Stimulated activated effector memory CD8-positive, alpha-beta T cell treated with anti-CD3 and anti-CD28 coated beads, Interleukin-12 subunit alpha, Interleukin-12 subunit beta, amount 100 ng/mL, for 72 hours (primary cell): ENCODE measurements around the gene CACHD1.

Experiments used
- ATAC-seq: fragments of 150-1000 bp; cut with Tn5 transposase; 2 replicates; pipeline ENCODE4 v1.10.0; 2021
- DNase-seq, 2 donors: peaks; one replicate each; pipeline ENCODE4 v3.0.0; 2021 to 2022; ENCODE audit warnings: low spot score in 2 of 2
- H3K27ac Mint-ChIP-seq: one replicate; pipeline ENCODE4 v1.8.0; 2022; ENCODE audit warnings: mild to moderate bottlenecking, mixed read lengths
- H3K36me3 Mint-ChIP-seq: one replicate; pipeline ENCODE4 v1.8.0; 2022; ENCODE audit warnings: mild to moderate bottlenecking, mixed read lengths
- H3K4me1 Mint-ChIP-seq: one replicate; pipeline ENCODE4 v1.8.0; 2022; ENCODE audit warnings: mixed read lengths
- H3K4me3 Mint-ChIP-seq: one replicate; pipeline ENCODE4 v1.8.0; 2022; ENCODE audit warnings: mild to moderate bottlenecking, mixed read lengths
- H3K9me3 Mint-ChIP-seq: one replicate; pipeline ENCODE4 v1.8.0; 2022; ENCODE audit warnings: mixed read lengths

Gene CACHD1

DNA sequence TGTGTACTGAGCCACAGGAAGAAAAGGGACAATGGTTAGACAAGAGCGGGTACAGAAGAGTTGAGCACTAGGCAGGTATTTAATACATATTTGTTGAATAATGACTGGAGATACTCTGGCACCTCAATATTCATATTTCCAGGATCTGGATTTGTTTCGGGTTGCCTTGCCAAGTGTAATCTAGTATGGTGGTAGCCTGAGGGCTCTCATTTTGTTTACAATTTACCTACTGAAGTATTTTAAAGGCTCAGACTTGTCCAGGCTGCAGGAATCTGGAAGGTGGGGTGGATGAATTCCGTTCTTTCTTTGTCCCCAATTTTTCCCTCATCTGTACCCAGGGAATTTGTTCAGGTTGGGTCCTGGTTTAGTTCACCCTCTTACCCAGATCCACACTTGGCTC lies 95.0 kb downstream of the CACHD1 start:
- ATAC-seq, result no peak
- DNase-seq, result no peak
- Mint-ChIP-seq H3K4me3 (no peak overlapping the region), H3K36me3 (no peaks in the 10 kb centered on the region), H3K4me1 (no peaks in the 10 kb centered on the region), H3K27ac (no peak overlapping the region), H3K9me3 (no peaks in the 10 kb centered on the region)

DNA sequence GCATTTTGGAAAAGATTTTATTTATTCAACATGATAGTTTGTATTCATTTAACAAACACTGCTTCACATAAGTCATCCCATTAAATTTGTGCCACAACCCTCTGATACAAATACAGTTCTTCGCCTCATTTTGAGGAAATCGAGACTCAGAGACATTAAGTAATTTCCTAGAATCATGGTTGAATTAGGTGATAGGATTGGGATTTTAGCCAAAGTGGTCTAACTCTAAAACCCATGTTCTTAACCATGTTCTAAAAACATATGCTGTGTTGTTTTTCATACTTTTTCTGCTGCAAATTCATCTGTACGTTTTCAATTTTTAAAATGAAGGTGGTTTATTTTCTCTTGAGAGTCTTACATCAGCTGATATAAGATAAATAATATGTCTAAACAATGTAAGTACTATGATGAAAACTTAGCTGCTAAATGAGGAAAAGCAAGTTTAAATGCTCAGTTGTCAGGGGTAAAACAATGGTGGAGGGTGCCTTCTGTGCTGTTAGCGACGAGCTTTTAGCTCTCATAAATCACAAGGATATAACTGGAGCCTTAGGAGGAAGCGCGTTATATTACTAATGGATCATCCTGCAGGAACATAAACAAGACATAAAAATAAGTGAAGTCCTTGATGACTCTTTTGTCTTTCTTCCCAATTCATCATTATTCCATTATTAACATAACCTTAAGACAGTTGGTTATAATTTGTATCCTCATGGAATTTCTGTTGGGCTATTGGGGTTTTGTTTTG lies 97.7 kb downstream of the CACHD1 start:
- no peak overlapping the region for H3K27ac Mint-ChIP-seq
- ATAC-seq (no peak), DNase-seq (no peak)
- no peaks in the 10 kb centered on the region for H3K9me3 Mint-ChIP-seq
- H3K4me3 Mint-ChIP-seq, result no peak overlapping the region
- H3K4me1 Mint-ChIP-seq, result no peaks in the 10 kb centered on the region
- H3K36me3 Mint-ChIP-seq, result no peaks in the 10 kb centered on the region

DNA sequence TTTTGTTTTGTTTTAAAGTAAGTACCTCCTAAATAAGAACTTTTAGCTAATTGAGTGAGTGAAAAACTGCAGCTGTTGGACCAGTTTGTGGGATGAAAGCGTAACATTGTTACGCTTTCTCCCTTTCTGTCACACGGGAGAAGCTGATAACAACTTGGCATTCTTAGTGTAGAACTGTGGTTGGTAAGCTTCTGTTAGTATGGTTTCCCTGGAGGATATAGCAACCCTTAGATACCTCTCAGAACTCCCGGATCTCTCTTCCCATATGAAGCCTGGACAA lies 98.2 kb downstream of the CACHD1 start:
- H3K9me3 Mint-ChIP-seq, result no peaks in the 10 kb centered on the region
- no peaks in the 10 kb centered on the region for H3K4me1 Mint-ChIP-seq
- DNase-seq (no peak), ATAC-seq (no peak)
- H3K27ac Mint-ChIP-seq, result no peak overlapping the region
- no peaks in the 10 kb centered on the region for H3K36me3 Mint-ChIP-seq
- H3K4me3 Mint-ChIP-seq, result no peak overlapping the region

DNA sequence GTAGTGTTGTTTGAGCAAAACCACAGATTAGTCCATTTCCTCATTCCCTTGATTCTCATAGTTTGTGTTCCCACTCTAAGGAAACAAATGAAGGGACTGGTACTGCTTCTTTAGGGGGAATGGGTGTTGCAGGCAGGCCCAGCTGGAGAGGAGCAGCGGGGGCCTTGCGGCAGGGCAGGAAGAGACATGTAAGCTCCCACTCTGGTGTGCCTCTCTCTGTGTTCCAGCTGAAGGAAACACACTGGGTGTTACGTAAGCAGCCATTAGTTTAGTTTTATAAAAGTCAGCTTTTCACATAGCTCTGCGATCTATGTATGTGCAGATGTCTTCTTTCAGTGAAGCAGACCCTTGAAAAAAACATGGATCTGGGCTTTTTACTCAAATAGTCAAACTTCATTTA lies 99.5 kb downstream of the CACHD1 start:
- Mint-ChIP-seq H3K27ac (no peak overlapping the region), H3K4me3 (no peak overlapping the region), H3K4me1 (no peaks in the 10 kb centered on the region), H3K9me3 (no peaks in the 10 kb centered on the region), H3K36me3 (no peaks in the 10 kb centered on the region)
- DNase-seq (no peak), ATAC-seq (no peak)

DNA sequence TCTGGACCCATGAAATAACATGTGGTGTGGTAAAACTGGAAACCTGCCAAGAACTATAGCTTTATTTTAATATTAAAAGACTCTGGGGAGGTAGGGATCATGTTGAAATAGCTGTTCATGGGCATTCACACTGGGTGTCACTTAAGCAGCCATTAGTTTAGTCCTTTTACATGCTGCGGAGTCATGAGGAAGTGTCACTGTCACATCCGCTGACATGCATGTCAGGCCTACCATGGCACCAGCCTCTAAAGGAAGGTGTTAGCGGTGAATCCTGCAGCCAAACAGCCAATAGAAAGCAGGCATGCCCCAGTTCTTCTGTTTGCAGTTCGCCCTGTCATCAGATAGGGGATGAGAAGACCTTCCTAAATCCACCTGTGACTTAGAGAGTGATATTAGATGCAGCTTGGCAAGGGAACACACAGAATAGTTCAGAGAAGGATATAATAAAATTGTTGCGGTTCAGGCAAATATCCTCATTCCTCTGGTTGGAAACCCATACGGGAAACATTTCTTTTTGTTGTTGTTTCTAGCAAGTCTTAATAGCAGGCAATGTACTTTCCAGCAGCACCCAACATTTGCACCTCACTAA lies 100.4 kb downstream of the CACHD1 start:
- Mint-ChIP-seq H3K27ac (no peak overlapping the region), H3K4me3 (no peak overlapping the region), H3K36me3 (no peaks in the 10 kb centered on the region), H3K9me3 (no peaks in the 10 kb centered on the region), H3K4me1 (no peaks in the 10 kb centered on the region)
- DNase-seq (no peak), ATAC-seq (no peak)

DNA sequence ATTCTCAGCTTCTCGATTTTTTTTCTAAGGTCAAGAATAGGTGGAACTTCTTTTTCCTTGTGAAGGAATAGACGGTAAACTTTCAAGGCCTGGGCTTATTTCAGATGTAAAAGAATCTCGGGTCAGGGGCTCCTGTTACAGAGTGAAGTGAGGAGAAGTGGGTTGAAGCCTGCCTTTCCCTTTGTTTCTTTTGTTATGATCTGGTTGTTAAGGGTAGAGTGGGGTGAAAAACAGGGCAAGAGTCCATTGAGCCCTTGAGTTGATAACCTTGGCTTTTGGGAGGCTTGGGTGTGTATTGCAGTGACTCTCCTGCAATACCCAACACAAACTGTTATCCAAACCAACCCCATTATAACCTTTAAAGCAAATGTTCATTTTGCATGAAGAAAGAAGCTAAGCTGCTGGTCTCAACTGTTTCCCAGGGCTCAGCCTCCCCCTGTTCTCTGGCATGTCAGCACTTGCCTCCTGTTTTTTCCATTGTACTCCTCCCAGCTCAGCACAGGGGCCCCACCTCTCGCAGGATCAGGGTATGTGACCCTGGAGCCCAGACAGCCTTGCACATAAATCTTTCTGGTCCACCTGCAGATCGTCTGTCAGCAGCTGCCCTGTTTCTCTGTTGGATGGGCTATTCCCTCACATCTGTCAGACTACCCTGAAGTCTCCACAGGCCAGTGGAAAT lies 102.4 kb downstream of the CACHD1 start:
- Mint-ChIP-seq H3K27ac (no peak overlapping the region), H3K4me1 (no peaks in the 10 kb centered on the region), H3K36me3 (no peaks in the 10 kb centered on the region), H3K4me3 (no peak overlapping the region), H3K9me3 (no peaks in the 10 kb centered on the region)
- DNase-seq, result no peak
- no peak for ATAC-seq

DNA sequence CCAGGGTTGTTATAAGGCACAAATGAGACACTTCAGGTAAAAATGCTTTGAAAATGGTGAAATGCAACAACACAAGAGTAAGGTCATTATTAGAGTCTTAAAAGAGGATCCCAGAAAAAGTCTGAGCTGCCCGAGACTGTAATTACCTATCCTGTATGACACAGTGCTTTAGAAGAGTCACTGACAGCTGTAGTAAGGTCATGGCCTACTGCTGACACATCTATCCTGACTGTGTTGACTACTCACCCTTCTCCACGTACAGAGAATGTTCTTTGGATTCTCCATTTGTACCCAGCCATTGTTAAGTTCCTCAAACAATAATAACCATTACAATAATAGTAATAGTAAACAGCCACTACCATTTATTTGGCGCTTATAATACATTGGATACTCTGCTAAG lies 104.4 kb downstream of the CACHD1 start:
- Mint-ChIP-seq H3K9me3 (no peaks in the 10 kb centered on the region), H3K27ac (no peak overlapping the region), H3K4me1 (no peaks in the 10 kb centered on the region), H3K4me3 (no peak overlapping the region), H3K36me3 (no peaks in the 10 kb centered on the region)
- DNase-seq (no peak), ATAC-seq (no peak)

DNA sequence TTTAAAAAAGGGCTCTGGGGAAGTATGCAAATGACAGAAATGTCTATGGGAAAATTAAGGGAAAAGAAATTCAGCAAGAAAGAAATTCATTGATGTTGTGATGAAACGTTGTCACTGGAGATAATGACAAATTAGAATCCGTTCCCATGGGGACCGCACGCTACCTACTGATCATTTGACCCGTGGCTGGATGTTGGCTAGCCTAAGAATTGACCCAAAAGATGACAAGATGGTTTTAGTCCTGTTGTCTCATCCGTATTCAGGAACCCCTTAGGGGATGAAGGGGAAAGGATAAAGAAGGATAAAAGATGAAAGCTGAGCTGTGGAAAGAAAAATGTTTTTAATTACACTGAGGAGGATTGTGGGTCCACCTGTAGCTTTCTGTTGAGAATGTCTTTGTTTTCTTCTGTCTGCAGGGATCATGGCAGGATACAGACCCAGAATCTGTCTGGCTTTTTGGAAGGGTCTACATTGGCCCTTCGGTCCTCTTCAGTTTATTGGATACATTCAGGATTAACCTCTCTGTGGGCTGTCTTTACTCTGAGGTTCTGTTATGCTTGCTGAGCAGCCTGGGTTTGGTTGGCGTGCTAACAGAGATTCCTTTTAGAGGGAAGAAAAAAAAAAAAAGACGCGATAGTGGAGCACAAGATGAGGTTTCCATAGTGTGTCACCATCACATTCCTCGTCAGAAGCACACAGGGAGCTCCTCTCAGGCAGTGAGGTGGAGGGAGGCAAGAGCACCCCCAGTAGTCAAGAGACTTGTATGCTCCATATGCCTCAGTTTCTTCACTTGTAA lies 106.2 kb downstream of the CACHD1 start:
- no peak overlapping the region for H3K4me3 Mint-ChIP-seq
- DNase-seq (no peak), ATAC-seq (no peak)
- no peaks in the 10 kb centered on the region for H3K36me3 Mint-ChIP-seq
- H3K9me3 Mint-ChIP-seq, result no peaks in the 10 kb centered on the region
- H3K4me1 Mint-ChIP-seq, result no peaks in the 10 kb centered on the region
- no peak overlapping the region for H3K27ac Mint-ChIP-seq

DNA sequence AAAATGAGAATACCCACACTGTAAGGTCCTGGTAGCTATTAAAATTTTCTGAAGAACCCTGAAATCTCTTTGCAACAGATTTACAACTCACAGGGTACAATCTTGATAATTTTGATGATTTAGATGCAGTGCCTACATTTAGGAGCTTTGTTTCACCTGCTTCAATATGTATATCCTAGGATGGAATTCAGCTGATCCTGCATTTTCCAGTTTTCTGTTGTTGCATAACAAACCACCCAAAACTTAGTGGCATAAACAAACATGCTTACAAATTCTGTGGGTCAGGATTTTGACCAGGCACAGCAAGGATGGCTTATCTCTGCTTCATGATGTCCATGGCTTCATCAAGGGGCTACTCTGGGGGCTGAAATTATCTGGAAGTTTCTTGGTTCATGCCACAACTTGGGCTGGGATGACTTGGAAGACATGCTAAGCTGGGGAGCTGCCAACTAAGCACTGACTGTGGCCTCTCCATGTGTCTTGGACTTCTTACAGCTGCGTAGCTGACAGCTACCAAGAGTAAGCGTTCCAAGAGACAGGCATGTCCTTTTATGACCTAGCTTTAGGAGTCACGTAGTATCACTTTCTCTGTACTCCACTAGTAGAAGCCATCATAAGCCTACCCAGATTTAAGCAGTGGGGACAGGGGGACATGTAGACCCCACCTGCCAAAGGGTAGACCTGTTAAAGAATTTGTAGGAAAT lies 108.5 kb downstream of the CACHD1 start:
- no peak for ATAC-seq
- Mint-ChIP-seq H3K4me3 (no peak overlapping the region), H3K27ac (no peak overlapping the region), H3K9me3 (no peaks in the 10 kb centered on the region), H3K36me3 (no peaks in the 10 kb centered on the region), H3K4me1 (no peaks in the 10 kb centered on the region)
- DNase-seq, result no peak

DNA sequence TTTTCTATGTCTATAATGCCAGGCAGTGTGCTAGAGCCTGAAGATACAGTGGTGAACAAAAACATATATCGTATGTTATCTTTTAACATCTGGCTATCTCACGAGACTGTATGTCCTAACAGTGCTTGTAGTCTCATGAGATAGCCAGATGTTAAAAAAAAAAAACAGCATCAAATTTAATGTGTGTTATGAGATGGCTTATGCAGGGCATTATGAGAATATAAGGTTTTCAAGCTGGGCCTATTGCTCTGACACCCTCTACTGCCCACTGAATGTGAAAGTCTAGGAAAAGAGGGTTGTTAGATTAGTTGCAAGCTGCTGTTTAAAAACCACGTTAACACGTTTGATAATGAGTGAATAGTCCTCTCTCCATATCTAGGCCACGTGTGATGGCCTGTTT lies 109.8 kb downstream of the CACHD1 start:
- ATAC-seq (no peak), DNase-seq (no peak)
- no peak overlapping the region for H3K4me3 Mint-ChIP-seq
- H3K27ac Mint-ChIP-seq, result no peak overlapping the region
- H3K4me1 Mint-ChIP-seq, result no peaks in the 10 kb centered on the region
- no peaks in the 10 kb centered on the region for H3K36me3 Mint-ChIP-seq
- no peaks in the 10 kb centered on the region for H3K9me3 Mint-ChIP-seq

DNA sequence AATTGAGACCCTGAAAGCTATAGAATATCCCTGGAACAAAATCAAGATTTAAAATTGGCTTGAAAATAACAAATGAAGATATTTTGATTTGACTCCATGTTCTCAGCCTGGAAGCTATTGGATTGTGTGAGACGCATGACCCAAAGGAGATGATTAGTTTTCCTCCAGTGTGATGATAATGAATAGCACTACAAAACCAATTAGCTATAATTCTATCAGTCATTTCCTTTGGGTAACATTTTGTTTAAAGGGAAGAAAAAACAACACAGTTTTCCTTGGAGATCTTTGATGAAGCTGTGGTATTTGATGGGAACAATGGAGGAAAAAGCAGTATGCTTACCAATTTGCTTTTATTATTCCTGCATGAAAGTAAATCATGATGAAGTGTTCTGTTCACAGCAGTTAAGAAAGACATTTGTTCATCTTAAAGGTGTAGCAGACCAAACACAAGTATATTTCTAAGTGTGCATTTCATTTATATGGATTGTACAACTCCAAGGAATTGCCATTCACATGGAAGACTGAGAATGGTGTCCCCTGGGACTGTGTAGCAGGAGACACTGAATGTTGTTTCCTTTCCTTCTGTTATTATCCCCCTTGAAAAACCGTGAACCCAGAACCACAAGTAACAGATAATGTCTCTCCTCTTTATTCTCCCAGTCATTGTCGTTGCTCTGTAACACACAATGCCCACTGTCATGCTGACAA lies 111.4 kb downstream of the CACHD1 start:
- Mint-ChIP-seq H3K27ac (no peak overlapping the region), H3K9me3 (no peaks in the 10 kb centered on the region), H3K4me3 (no peak overlapping the region)

DNA sequence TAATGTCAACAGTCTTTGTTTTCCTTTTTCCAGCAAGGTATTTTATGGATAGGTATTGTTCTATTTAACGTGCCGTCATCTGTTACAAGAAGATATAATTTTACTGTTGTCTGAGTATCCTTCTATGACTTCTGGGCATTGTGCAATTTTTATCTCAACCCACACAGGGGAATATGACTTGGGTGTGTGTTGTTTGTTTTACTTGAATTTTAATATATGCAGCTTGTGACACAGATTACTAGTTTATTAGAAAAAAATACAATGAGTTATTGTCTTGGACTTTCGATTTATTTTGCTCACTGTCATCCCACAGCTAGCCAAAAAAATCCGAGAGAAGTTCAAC lies 111.9 kb downstream of the CACHD1 start:
- no peak overlapping the region for H3K4me3 Mint-ChIP-seq
- no peaks in the 10 kb centered on the region for H3K4me1 Mint-ChIP-seq
- ATAC-seq (no peak), DNase-seq (no peak)
- H3K27ac Mint-ChIP-seq, result no peak overlapping the region
- no peaks in the 10 kb centered on the region for H3K9me3 Mint-ChIP-seq
- no peaks in the 10 kb centered on the region for H3K36me3 Mint-ChIP-seq

More for the DNA sequence above, 111.4 kb downstream of the CACHD1 start:
- ATAC-seq, result no peak
- Mint-ChIP-seq H3K4me1 (no peaks in the 10 kb centered on the region), H3K36me3 (no peaks in the 10 kb centered on the region)
- no peak for DNase-seq

DNA sequence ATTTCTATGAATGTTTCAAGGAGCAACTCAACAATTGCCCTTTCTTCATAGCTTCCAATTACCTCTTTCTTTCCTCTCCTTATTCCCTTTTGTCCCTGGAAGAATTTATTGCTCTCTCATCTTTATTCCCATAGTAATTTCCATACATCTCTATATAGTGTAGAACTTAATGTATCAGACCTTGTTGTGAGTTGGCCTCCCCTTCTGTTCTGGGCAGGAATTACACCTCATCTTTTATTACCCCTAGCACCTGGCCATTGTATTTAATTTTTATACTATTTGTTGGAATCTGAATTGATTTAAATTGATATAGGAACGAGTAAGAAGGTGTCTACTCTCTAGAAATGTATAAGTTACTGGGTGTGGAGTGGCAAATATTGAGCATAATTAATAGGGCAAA lies 114.5 kb downstream of the CACHD1 start:
- Mint-ChIP-seq H3K36me3 (no peaks in the 10 kb centered on the region), H3K4me3 (no peak overlapping the region), H3K27ac (no peak overlapping the region), H3K9me3 (no peaks in the 10 kb centered on the region), H3K4me1 (no peaks in the 10 kb centered on the region)
- ATAC-seq, result no peak
- DNase-seq, result no peak

DNA sequence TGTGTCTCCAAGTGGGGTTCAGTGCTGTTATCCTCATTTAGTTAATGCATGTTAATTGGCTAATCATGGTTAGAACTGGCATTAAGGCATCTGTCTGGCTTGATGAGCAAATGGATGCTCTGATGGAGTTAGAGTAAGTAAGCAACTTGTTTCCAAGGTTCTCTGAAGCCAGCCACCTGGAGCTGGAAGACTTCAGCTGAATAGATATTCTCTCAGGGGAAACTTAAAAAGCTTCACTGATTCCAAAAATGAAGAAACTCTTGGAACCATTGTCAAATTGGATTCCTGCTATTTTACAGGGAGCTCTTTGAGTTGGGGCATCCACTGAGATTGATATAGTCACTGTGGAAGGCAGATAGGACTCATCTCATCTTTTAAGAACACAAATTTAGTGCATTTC lies 118.9 kb downstream of the CACHD1 start:
- no peak for ATAC-seq
- Mint-ChIP-seq H3K4me1 (no peaks in the 10 kb centered on the region), H3K27ac (no peak overlapping the region), H3K4me3 (no peak overlapping the region), H3K36me3 (no peaks in the 10 kb centered on the region), H3K9me3 (no peaks in the 10 kb centered on the region)
- DNase-seq, result no peak

DNA sequence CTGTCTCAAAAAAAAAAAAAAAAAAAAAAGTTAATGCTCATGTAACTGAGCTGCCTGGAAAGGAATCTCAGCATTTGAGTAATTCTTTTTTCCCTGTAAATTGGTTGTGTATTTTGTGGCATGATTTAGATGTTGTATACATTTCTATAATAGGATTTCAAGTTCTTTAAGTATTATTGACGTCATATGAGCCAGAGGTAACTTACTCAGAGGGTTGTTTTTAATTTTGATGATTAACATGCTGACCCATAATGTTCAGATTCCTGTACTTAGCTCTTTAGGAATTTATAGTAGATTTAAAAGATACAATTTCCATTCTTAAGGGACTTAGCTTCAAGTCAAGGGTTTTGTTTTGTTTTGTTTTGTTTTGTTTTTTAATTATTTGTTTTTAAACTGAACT lies 120.4 kb downstream of the CACHD1 start:
- DNase-seq (no peak), ATAC-seq (no peak)
- H3K4me3 Mint-ChIP-seq, result no peak overlapping the region
- no peaks in the 10 kb centered on the region for H3K36me3 Mint-ChIP-seq
- H3K4me1 Mint-ChIP-seq, result no peaks in the 10 kb centered on the region
- no peaks in the 10 kb centered on the region for H3K9me3 Mint-ChIP-seq
- no peak overlapping the region for H3K27ac Mint-ChIP-seq
